NCI-H1417 (cell line): ENCODE measurements around the gene HPCAL1.

Source experiments
- DNase-seq, 3 experiments: peaks; one replicate each; lab custom pipeline; 2025; lab: John Stamatoyannopoulos, UW

The HPCAL1 gene

DNA sequence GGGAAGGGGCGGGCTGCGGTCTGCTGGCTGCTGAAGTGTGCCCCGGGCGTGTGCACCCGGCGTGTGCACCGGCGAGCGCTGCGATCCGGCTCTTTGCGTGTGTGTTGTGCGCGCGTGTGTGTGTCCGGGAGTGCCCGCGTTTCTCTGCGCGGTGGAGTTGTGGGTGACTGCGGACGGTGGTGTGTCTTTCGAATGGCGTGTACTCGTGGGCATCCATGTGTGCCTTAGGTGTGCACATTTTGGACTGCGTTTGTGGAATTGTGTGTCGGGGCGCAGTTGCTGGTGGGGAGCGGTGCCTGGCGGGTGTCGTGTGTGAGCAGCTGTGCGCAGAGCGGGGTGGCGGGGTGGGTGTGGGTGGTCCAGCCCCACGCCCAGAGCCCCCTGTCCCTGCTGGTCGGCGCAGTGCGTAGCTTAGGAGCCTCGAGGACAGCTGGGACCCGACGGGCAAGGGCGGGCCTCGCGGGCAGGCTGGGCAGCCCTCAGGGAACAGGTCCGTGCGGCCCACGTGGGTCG is 533 bp downstream of the HPCAL1 start:
- DNase-seq: peak in 1 of 3 experiments; percentile 82

GRCh38 chr2:10303694-10304378 is 1.1 kb downstream of the HPCAL1 start:
- peak; percentile 55 to 77 (median 69) for DNase-seq

GRCh38 chr2:10304458-10305253 is 2.0 kb downstream of the HPCAL1 start:
- DNase-seq: no peak

- peak; percentile 29 to 69 (median 43) for DNase-seq
Measured at GRCh38 chr2:10305254-10305635, 2.5 kb downstream of the HPCAL1 start.

DNA sequence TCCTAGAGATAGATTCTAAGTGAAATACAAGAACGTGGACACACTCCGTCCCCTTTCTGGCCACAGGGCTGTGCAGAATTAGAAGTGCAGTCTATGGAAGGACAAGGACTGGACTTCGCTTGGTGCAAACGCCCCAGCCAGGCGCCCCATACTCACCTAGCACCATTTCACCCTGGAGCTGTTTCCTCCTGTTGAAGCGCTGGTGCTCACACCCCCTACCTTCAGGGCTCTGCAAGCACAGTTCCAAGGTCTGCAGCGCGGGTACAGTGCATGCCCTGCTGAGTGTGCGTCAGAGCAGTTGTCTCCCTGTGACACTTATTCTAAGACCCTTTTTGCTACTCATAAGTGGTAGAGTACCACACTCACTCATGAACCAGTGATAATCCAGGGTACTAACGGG is 3.0 kb downstream of the HPCAL1 start:
- DNase-seq: peak in 1 of 3 experiments; percentile 31

DNA sequence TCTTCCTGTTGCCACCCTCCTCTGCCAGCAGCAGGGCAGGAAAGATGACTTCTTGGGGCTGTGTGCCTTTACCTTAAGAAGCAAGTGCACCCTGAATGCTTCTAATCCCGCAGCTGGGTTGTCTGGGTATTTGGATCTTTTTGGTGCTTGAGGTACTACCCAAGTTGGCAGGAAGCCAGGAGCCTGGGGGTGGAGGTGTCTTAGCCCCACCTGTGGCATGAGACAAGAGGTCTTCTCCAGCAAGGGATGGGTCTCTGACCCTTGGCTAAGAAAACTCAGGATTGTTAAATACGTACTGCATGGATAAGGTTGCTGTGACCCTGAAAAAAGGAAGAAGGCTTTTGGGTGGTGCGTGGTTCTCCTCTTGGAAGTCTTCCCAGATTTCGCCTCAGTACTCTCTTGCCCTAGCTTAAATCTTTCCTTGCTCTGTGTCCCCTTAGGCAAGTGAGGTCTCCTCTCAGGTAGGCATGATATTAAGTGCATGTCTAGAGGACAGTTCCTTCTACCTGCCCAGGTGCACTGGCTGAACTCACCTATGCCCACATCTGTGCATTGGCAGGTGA is 4.3 kb downstream of the HPCAL1 start:
- no peak for DNase-seq

- DNase-seq: no peak
Measured at GRCh38 chr2:10307561-10308156, 5.0 kb downstream of the HPCAL1 start.

- no peak for DNase-seq
Measured at GRCh38 chr2:10308866-10309265, 6.2 kb downstream of the HPCAL1 start.

DNA sequence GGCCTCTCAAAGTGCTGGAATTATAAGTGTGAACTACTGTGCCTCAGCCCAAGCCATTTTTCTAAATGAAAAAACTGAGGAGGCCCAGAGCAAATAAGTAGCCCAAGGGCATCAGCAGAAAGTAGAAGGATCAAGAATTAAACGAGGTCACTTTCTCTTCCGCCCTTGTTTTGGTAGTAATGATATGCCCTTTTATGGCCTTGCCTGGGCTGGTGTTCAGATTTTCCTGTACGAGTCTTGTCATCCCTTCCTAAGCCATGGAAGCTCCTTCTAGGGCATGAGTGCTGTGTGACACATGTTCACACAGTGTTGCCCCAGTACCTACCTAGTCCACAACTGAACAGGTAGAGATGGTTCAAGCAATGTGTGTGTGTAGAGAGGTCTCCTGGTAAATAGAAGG is 6.6 kb downstream of the HPCAL1 start:
- DNase-seq: no peak

DNA sequence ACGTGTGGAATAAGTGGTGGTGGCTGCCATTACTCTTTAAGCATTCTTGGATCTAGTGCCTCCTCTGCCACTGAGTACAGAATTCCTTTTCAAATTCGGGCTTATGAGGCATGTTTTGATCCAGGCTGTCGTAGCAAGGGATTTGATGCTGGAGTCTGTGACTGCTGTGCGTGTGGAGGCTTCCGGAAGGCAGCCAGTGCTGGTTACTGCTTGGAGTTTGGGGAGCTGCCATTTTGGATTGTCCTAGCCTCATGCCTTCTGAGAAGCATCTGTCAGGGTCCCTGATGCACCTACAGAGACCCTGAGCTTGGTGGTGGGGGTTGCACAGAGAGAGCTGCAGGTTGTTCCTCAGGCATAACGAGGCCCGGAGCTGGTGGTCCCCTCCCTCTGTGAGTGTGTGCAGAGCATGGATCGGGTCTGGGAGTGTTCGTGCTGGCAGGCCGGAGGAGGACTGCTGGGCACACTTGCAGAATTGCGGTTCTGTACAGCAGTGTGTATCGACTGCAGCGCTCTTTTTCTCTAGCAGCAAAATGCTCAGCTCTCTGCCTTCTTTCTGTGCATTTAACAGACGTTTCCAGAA is 7.7 kb downstream of the HPCAL1 start:
- DNase-seq: no peak

GRCh38 chr2:10311736-10312135 is 9.0 kb downstream of the HPCAL1 start:
- no peak for DNase-seq

GRCh38 chr2:10312437-10312957 is 9.8 kb downstream of the HPCAL1 start:
- no peak for DNase-seq

DNA sequence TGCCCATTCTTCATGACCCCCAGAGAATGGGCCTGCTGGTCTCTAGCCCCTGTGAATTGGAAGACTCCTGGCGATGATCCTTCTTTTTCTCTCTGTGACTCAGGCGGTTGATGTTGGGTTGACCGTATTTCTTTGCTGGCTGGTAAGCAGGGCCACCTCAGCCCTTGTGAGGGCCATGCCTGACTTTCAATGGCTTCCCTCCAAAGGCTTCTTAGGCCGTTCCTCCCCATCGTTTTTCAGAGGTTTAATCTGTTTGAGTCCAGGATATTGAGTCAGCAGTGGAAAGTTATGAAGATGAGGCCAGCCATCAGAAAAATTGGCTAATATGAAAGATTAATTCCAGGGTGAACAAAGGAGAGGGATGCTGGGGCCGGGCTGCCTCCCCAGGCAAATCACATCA is 13.6 kb downstream of the HPCAL1 start:
- no peak for DNase-seq

DNA sequence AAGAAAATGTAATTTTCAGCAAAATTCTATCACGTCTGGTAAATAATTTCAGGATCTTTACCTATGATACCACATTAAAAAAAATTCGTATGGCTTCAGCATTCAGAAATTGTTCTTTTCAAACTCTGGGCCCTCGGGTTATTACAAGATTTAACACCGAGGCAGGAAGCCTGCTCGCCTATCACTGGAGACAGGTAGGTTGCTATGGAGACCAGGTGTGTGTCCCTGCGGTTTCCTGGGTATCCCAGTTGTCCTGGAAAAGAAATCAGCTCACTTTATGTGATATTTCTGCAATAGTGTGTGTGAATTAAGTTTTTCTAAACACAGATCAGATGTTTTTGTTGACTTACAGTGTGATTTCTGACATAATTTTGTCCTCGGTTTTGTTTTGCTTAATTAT is 14.2 kb downstream of the HPCAL1 start:
- DNase-seq: peak; percentile 27 to 68 (median 68)

DNA sequence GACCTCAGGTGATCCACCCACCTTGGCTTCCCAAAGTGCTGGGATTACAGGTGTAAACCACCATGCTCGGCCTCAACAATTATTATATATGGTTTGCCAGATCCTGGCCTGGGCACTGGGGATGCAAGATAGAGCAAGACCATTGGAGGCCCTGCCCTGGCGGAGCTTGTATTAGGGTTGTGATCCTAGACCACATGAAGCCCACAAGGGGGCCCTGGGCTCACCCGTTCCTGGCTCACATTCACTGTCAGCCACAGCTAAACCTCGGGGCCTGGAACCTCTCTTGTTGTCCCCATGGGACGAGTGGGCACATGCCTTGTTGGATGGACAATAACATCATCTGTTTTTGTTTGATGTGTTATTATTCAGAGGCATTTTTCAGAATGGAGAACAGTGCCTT is 14.9 kb downstream of the HPCAL1 start:
- no peak for DNase-seq

- DNase-seq: no peak
Measured at GRCh38 chr2:10318345-10318744, 15.6 kb downstream of the HPCAL1 start.

GRCh38 chr2:10319892-10320574 is 17.3 kb downstream of the HPCAL1 start:
- no peak for DNase-seq

DNA sequence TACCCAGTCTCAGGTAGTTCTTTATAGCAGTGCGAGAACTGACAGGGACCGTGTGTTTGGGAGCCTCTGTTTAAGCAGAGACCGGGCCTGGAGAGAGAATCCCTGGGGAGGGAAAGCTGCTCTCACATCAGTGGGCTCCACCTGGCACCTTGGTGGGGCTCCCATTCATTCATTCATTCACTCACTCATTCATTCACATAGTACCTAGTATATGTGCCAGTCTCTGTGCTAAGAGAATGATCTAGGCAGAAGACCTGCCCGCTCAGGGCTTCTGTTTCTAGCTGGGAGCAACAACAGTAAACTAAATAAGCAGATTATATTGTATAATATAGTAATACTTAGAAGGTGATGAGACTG is 17.8 kb downstream of the HPCAL1 start:
- no peak for DNase-seq

- no peak for DNase-seq
Measured at GRCh38 chr2:10320933-10321332, 18.2 kb downstream of the HPCAL1 start.

DNA sequence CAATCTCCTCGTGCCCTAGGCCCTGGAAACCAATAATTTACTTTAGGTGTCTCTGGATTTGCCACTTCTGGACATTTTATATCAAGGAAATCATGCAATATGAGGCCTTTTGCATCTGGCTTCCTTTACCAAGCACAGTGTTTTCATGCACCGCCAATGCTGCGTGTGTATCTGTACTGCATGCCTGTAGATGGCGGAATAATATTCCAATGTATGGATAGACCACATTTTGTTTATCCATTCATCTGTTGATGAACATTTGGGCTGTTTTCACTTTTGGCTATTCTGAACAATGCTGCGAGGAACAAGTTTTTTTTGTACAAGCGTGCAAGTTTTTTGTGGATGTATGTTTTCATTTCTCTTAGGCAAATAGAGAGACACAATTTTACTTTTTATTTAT is 18.9 kb downstream of the HPCAL1 start:
- no peak for DNase-seq

GRCh38 chr2:10322481-10322880 is 19.8 kb downstream of the HPCAL1 start:
- no peak for DNase-seq
